Ascending aorta (tissue), 2 donors: ENCODE data around the gene TRAPPC2. TPM values are rescaled to one million over a fixed set of nuclear protein-coding genes. Genes with fewer than 3 reads are reported as not detected.
A peak's percentile ranks its signal among the peaks of the same experiment; 100 is the strongest.

ENCODE experiments used
- DNase-seq, 2 donors: peaks; one replicate each; pipeline ENCODE4 v3.0.0-alpha.2; 2019; ENCODE audit warnings: low spot score in 2 of 2
- H3K27ac ChIP-seq, 2 donors: fragments of 200-600 bp; sonication (generic); one replicate each; pipeline ENCODE4 v1.5.1; 2016 to 2017; ENCODE audit warnings: mild to moderate bottlenecking in 1 of 2
- H3K27me3 ChIP-seq: fragments of 200-600 bp; sonication (generic); one replicate; pipeline ENCODE4 v1.5.1; 2017
- H3K36me3 ChIP-seq, 2 donors: fragments of 200-600 bp; sonication (generic); one replicate each; pipeline ENCODE4 v1.5.1; 2016
- H3K4me1 ChIP-seq, 2 donors: fragments of 200-600 bp; sonication (generic); one replicate each; pipeline ENCODE4 v1.5.1; 2016 to 2017; ENCODE audit warnings: mild to moderate bottlenecking in 1 of 2
- H3K4me3 ChIP-seq, 2 donors: fragments of 200-600 bp; sonication (generic); one replicate each; pipeline ENCODE4 v1.5.1; 2016 to 2017; ENCODE audit warnings: mild to moderate bottlenecking in 1 of 2
- H3K9me3 ChIP-seq, 2 donors: fragments of 200-600 bp; sonication (generic); one replicate each; pipeline ENCODE4 v1.5.1; 2016
- CTCF ChIP-seq, 3 experiments: fragments of 200-600 bp in 2 of 3; fragments of 450-650 bp in 1 of 3; sonication (generic) in 2 of 3; IDR thresholded peaks; one replicate each; pipeline ENCODE4 v1.5.1; 2016 to 2019; ENCODE audit warnings: antibody characterized with exemption in 3 of 3, mild to moderate bottlenecking in 1 of 3, moderate library complexity in 1 of 3
- intact Hi-C: fragments of 100-400 bp; cut with DNase I; formaldehyde crosslinking; loops from one replicate; pipeline ENCODE4 v1.15.1; 2023
- total RNA-seq: library from RNA; depleted of rRNA; stranded (reverse); fragments of >200 nt; gene quantifications from one replicate; pipeline ENCODE4 v1.1.0, GENCODE V29; 2016

Gene TRAPPC2
- total RNA-seq, 1 donor from 2014 or later, result 8.0 TPM

- no peak for DNase-seq
- no peak for TF ChIP-seq CTCF (IDR thresholded peaks at IDR 0.05)
- no peaks in the 10 kb centered on the region for H3K4me1 ChIP-seq
- no peaks in the 10 kb centered on the region for H3K9me3 ChIP-seq
- no peak overlapping the region for H3K4me3 ChIP-seq
- H3K36me3 ChIP-seq, result peaks cover 15 to 53% of the 10 kb centered on the region in 2 donors
- intact Hi-C loops, result loop anchor here (5.0 kb wide), 1 partner anchor 241 kb away; no protein-coding TSS in a partner anchor
- H3K27ac ChIP-seq, result no peak overlapping the region
- H3K27me3 ChIP-seq, result no peaks in the 10 kb centered on the region
Measured at GRCh38 chrX:13748486-13748885, 14.1 kb upstream of the TRAPPC2 start.

GRCh38 chrX:13747836-13748235, 13.4 kb upstream of the TRAPPC2 start:
- no peaks in the 10 kb centered on the region for H3K9me3 ChIP-seq
- no peaks in the 10 kb centered on the region for H3K4me1 ChIP-seq
- no peaks in the 10 kb centered on the region for H3K27me3 ChIP-seq
- H3K36me3 ChIP-seq, result peaks cover 13 to 50% of the 10 kb centered on the region in 2 donors
- H3K27ac ChIP-seq, result no peak overlapping the region
- intact Hi-C loops, result loop anchor here (5.0 kb wide), 1 partner anchor 241 kb away; no protein-coding TSS in a partner anchor
- H3K4me3 ChIP-seq, result no peak overlapping the region
- TF ChIP-seq CTCF (IDR thresholded peaks at IDR 0.05), result peak in 2 of 3 experiments; percentile 13 to 23
- DNase-seq, result no peak

- no peaks in the 10 kb centered on the region for H3K4me1 ChIP-seq
- H3K27me3 ChIP-seq, result no peaks in the 10 kb centered on the region
- intact Hi-C loops, result no loop called here
- H3K4me3 ChIP-seq, result no peak overlapping the region
- TF ChIP-seq CTCF (IDR thresholded peaks at IDR 0.05), result no peak
- H3K9me3 ChIP-seq, result no peaks in the 10 kb centered on the region
- peaks cover 8 to 42% of the 10 kb centered on the region in 2 donors for H3K36me3 ChIP-seq
- no peak overlapping the region for H3K27ac ChIP-seq
- no peak for DNase-seq
Measured at GRCh38 chrX:13742397-13743176, 8.2 kb upstream of the TRAPPC2 start.

- intact Hi-C loops, result no loop called here
Measured at GRCh38 chrX:13741695-13742094, 7.3 kb upstream of the TRAPPC2 start.

GRCh38 chrX:13733506-13733905, 914 bp downstream of the TRAPPC2 start:
- Histone ChIP-seq H3K27me3 (no peaks in the 10 kb centered on the region), H3K9me3 (no peaks in the 10 kb centered on the region), H3K27ac (peak overlapping the region; percentile 82 to 84), H3K4me1 (peaks cover 0 to 6% of the 10 kb centered on the region in 2 donors), H3K36me3 (peaks cover 0 to 3% of the 10 kb centered on the region in 2 donors), H3K4me3 (peak overlapping the region; percentile 70 to 80)
- TF ChIP-seq CTCF (IDR thresholded peaks at IDR 0.05), result no peak
- DNase-seq, result no peak
- intact Hi-C loops, result loop anchor here (5.0 kb wide), 1 partner anchor 761 kb away; no protein-coding TSS in a partner anchor

More at GRCh38 chrX:13741695-13742094, 7.3 kb upstream of the TRAPPC2 start:
- Histone ChIP-seq H3K4me3 (no peak overlapping the region), H3K4me1 (no peaks in the 10 kb centered on the region), H3K36me3 (peaks cover 8 to 35% of the 10 kb centered on the region in 2 donors), H3K27ac (no peak overlapping the region), H3K27me3 (no peaks in the 10 kb centered on the region), H3K9me3 (no peaks in the 10 kb centered on the region)
- DNase-seq, result no peak
- TF ChIP-seq CTCF (IDR thresholded peaks at IDR 0.05), result no peak
